GM13977 (cell line): ENCODE measurements around the gene CGGBP1.

Experiments used
- DNase-seq: peaks from one replicate; pipeline ENCODE4 v3.0.0; 2012; ENCODE audit warnings: low spot score
- in situ Hi-C: fragments of 300-500 bp; cut with MboI; formaldehyde crosslinking; loops from one replicate; pipeline ENCODE4 v1.12.0; 2022; ENCODE audit warnings: low sequenced_read_pairs, low pct_unique_long_range_greater_than_20kb, mixed read lengths, inconsistent platforms; ENCODE audit not compliant: unreplicated experiment
- TF ChIP-seq, protein P1 (sequence below): IDR thresholded peaks from 2 replicates; pipeline ENCODE4 v1.5.1; 2012; ENCODE audit warnings: mild to moderate bottlenecking, control low read depth; ENCODE audit not compliant: insufficient read depth; ENCODE audit errors: extremely low read depth, missing control alignments

Gene CGGBP1, protein sequence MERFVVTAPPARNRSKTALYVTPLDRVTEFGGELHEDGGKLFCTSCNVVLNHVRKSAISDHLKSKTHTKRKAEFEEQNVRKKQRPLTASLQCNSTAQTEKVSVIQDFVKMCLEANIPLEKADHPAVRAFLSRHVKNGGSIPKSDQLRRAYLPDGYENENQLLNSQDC

GRCh38 chr3:88058581-88059379, at the start of gene CGGBP1, which contains the start of gene ZNF654:
Gene CGGBP1, minus strand, starts transcription at chr3:88059005. Its CDS starts 3,029 bp downstream, at chr3:88055976.
Gene ZNF654, plus strand, starts transcription at chr3:88059255. Its CDS starts 65 bp downstream, at chr3:88059320.
- in situ Hi-C loops: no loop called here
- TF ChIP-seq, protein P1, sequence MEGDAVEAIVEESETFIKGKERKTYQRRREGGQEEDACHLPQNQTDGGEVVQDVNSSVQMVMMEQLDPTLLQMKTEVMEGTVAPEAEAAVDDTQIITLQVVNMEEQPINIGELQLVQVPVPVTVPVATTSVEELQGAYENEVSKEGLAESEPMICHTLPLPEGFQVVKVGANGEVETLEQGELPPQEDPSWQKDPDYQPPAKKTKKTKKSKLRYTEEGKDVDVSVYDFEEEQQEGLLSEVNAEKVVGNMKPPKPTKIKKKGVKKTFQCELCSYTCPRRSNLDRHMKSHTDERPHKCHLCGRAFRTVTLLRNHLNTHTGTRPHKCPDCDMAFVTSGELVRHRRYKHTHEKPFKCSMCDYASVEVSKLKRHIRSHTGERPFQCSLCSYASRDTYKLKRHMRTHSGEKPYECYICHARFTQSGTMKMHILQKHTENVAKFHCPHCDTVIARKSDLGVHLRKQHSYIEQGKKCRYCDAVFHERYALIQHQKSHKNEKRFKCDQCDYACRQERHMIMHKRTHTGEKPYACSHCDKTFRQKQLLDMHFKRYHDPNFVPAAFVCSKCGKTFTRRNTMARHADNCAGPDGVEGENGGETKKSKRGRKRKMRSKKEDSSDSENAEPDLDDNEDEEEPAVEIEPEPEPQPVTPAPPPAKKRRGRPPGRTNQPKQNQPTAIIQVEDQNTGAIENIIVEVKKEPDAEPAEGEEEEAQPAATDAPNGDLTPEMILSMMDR: no peak
- peak; percentile 94 for DNase-seq

- TF ChIP-seq, protein P1: no peak
- in situ Hi-C loops: no loop called here
- no peak for DNase-seq
Measured at GRCh38 chr3:88105325-88105724, 46.5 kb upstream of the CGGBP1 start.

- in situ Hi-C loops: no loop called here
- DNase-seq: no peak
- TF ChIP-seq, protein P1: no peak
Measured at GRCh38 chr3:88101142-88101541, 42.3 kb upstream of the CGGBP1 start.

- no peak for DNase-seq
- in situ Hi-C loops: no loop called here
- TF ChIP-seq, protein P1: no peak
Measured at GRCh38 chr3:88093266-88093665, 34.5 kb upstream of the CGGBP1 start.

- TF ChIP-seq, protein P1: no peak
- DNase-seq: no peak
- in situ Hi-C loops: no loop called here
Measured at GRCh38 chr3:88092270-88092669, 33.5 kb upstream of the CGGBP1 start.

GRCh38 chr3:88090681-88091080, 31.9 kb upstream of the CGGBP1 start:
- TF ChIP-seq, protein P1: no peak
- in situ Hi-C loops: no loop called here
- no peak for DNase-seq
